IPS-18c (cell line): ENCODE data around the gene RSRC1.
"Not testable (repeated sequence)": the region's sequence is repeated elsewhere in the genome, so short reads cannot be mapped to it uniquely, and the experiment has no call there.

Source experiments
- H3K4me3 ChIP-seq: 2 replicates; pipeline ENCODE4 v1.7.0; 2013; ENCODE audit warnings: low read depth, mild to moderate bottlenecking, low read length, moderate library complexity; ENCODE audit not compliant: insufficient read depth
- H3K9me3 ChIP-seq: one replicate; pipeline ENCODE4 v1.6.1; 2013; ENCODE audit warnings: mild to moderate bottlenecking, low read length, moderate library complexity; ENCODE audit not compliant: control insufficient read depth, insufficient read depth

Gene RSRC1

DNA sequence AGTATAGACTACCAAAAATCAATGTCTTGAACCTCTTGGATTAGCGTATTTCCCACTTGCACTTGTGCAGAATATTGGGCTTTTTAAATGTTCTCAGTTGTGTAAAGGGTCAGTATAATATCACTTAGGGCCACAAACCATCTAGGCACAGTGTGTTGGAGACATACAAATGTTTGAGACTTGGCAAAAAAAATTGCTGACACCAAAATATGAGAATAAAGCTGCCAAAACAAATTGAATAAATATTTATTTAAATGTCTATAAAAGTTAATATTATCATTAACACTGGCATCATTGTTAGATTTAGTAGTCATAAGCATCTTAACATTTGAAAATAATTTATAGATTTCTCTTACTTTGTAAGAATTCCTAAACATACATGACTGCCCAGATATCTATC, 430.2 kb downstream of the RSRC1 start:
- H3K9me3 ChIP-seq = no peaks in the 10 kb centered on the region
- no peak overlapping the region for H3K4me3 ChIP-seq

DNA sequence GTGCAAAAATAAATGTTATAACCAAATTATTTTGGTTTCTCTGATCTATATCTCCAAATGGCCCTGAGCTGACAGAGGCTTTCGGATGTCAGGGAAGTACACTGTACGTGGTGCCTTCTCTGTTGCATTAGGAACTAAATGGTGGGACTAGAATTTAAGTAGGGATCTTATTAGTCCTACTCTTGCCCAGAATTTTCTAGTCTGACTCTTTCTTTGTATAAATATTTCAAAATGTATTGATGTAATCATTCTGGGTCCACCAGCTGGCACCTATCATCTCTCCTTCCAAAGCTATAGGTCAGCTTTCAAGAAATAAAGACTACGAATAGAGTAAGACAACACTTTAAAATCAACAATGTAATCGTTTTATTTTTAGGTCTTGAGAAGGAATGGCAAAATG, 438.8 kb downstream of the RSRC1 start:
- H3K9me3 ChIP-seq = no peaks in the 10 kb centered on the region
- H3K4me3 ChIP-seq = no peak overlapping the region

DNA sequence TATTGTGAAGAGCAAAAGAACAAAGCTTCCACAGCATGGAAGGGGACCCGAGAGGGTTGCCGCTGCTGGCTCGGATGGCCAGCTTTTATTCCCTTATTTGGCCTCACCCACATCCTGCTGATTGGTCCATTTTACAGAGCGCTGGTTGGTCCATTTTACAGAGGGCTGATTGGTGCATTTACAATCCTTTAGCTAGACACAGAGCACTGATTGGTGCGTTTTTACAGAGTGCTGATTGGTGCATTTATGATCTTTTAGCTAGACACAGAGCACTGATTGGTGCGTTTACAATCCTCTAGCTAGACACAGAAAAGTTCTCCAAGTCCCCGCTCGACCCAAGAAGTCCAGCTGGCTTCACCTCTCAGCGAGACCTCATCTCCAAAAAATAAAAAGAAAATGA, 440.0 kb downstream of the RSRC1 start:
- H3K9me3 ChIP-seq, H3K4me3 ChIP-seq: not testable (repeated sequence)

DNA sequence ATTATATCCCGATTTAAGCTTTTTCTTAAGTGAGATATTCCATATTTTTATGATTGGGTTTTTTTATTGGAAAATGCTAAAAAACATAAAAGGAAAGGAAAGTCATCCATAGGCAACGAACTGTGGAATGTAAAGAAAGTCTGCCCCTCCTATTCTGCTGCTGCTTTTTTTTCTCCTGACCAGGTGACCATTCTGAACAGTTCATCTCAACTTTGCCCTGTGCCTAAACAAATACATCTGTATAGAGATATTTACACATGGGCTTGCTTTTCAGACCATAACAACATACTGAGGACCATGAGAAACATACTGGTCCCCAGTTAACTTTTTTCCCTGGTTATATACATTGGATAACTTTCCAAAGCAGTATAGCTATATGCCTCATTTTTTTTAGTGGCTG, 442.2 kb downstream of the RSRC1 start:
- no peaks in the 10 kb centered on the region for H3K9me3 ChIP-seq
- H3K4me3 ChIP-seq = no peak overlapping the region

DNA sequence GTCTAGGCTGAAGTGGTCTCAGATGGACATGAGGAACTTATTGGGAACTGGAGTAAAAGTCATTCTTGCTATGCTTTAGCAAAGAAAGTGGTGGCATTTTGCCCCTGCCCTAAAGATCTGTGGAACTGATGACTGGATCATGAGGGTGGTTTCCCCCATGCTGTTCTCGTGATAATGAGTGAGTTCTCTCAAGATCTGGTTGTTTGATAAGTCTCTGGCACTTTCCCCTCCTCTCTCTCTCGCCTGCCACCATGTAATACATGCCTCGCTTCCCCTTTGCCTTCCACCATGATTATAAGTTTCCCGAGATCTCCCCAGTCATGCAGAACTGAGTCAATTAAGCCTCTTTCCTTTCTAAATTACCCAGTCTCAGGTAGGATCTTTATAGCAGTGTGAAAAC, 449.6 kb downstream of the RSRC1 start:
- Histone ChIP-seq H3K9me3 (no peaks in the 10 kb centered on the region), H3K4me3 (no peak overlapping the region)

DNA sequence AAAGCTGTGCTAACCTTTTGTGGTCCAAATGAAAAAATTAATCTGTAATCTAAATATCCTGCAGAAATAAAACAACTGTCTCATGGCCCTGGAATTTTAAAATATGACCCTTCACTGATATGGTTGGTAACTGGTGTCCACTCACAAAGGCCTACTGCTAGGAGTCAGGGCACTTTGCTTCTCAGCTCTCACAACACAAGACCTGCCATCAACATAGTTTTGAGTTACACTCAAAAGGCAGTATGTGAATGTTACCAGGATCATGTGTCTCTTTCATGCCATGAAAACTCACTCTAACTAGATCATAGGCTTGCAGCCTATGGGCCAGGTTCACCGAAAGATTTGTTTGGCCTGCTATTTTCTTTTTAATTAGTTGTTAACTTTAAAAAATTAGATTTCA, 451.1 kb downstream of the RSRC1 start:
- Histone ChIP-seq H3K9me3 (no peaks in the 10 kb centered on the region), H3K4me3 (no peak overlapping the region)

DNA sequence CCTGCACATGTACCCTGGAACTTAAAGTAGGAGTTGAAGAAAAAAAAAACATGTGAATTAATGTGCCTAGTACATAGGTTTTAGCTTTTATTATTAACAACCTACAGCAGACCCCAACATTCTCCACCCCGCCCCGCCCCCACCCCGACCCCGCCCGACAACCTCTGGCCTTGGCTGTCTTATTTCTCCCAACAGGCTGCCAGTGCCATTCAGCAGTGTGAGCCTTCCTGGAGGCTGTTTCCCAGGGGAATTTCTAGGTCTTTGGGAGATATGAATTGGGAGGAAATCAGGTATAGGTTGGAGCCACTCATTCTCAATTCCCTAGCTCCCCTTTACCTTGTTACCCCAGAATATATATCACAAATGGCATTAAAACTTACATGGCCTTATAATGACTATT, 452.8 kb downstream of the RSRC1 start:
- Histone ChIP-seq H3K9me3 (no peaks in the 10 kb centered on the region), H3K4me3 (no peak overlapping the region)

DNA sequence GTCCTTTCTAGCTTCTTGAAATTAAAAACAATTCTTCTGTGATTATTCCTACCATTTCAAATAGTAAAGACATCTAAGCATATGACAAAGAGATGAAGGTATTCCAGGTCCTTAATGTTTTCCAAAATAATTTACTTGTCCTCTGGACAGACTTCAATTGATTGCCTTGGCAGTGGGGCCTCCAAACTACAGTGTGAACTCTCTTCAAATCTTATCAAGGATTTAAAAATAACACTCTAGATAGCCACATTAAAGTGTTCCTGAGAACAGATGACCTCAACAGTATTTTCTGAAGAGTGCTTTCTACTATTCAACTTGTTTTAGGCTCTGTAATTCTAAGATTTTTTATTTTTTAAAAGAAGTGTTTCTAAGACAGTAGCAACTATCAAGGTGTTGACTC, 453.2 kb downstream of the RSRC1 start:
- Histone ChIP-seq H3K9me3 (no peaks in the 10 kb centered on the region), H3K4me3 (no peak overlapping the region)

DNA sequence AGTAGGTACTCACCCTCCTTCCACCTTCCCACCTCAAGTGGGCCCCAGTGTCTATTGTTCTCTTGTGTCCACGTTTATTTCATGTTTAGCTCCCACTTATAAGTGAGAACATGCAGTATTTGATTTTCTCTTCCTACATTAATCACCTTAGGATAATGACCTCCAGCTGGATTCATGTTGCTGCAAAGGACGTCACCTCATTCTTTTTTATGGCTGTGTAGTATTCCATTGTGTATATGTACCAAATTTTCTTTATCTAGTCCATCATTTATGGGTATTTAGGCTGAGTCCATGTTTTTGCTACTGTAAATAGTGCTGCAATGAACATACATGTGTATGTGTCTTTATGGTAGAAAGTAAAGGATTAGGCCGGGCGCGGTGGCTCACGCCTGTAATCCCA, 455.2 kb downstream of the RSRC1 start:
- Histone ChIP-seq H3K4me3 (no peak overlapping the region), H3K9me3 (no peaks in the 10 kb centered on the region)

DNA sequence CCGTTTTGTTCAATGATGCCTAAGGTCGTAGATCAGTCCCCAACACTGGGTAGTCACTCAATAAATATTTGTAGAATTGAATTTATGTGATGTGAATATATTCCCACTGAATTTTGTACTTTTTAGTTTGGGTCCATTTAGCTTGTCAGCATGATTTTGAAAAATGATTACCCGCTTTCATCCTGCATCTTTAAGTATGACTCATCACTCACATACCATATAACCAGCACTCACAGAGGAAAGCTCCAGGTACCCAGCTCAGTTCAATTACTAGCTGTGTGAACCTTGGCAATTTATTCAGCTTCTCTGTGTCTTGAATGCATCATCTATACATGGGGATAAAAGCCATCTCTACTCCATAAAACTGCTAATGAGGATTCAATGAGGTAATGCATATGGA, 458.9 kb downstream of the RSRC1 start:
- Histone ChIP-seq H3K4me3 (no peak overlapping the region), H3K9me3 (no peaks in the 10 kb centered on the region)

DNA sequence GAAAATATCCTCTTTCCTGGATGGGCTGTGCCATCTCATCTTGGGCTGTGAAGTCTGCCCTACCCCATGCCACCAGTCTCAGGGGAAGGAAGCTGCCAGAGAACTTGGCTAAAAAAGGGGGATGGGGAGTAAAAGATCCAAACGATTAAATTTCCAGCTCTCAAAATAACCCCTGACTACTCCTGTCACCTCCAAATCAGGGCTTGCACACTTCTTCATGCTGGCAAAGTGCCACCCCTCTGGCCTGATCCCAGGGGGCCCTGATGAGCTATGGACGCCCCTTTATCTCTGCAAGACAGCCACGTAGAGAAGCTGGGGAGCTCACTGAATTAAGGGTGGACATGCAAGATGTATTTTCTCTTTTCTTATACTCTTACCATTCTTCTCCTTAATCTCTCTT, 459.9 kb downstream of the RSRC1 start:
- Histone ChIP-seq H3K4me3 (no peak overlapping the region), H3K9me3 (no peaks in the 10 kb centered on the region)

DNA sequence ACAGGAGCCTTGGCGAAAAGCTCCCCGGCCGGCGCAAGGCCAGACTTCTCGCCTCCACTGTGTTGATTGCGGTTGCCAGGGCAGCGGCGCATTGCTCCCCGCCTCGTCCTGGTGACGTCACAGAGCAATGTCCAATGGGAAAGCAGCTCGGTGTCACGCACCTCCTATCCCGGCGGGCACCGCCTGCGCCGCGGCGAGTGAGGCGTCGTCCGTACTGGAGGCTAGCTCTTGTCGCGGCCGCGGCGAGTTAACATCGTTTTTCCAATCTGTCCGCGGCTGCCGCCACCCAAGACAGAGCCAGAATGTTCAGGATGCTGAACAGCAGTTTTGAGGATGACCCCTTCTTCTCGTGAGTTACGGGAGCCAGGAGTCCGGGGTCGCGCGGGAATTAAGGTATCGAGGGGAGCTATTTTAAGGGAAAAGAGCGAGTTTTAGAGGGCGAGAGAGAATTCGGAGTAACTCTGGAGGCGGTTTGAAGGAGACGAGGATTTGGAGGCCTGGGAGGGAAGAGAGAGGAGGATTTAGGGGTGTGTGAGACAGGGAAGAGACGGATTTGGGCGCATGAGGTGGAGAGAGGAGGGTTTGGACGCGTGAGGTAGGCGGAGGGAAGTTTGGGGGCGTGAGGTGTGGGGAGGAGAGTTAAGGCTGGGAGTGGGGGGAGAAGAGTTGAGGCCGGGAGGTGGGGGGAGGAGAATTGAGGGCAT, 461.3 kb downstream of the RSRC1 start, which contains the start of gene MLF1:
TSS of gene MLF1 (plus strand) at position 196 of the 704 bp plus-strand sequence. CDS start at position 303, 107 bp downstream.
- H3K9me3 ChIP-seq = no peaks in the 10 kb centered on the region
- peak within 1 kb of the TSS; percentile 45 for H3K4me3 ChIP-seq

DNA sequence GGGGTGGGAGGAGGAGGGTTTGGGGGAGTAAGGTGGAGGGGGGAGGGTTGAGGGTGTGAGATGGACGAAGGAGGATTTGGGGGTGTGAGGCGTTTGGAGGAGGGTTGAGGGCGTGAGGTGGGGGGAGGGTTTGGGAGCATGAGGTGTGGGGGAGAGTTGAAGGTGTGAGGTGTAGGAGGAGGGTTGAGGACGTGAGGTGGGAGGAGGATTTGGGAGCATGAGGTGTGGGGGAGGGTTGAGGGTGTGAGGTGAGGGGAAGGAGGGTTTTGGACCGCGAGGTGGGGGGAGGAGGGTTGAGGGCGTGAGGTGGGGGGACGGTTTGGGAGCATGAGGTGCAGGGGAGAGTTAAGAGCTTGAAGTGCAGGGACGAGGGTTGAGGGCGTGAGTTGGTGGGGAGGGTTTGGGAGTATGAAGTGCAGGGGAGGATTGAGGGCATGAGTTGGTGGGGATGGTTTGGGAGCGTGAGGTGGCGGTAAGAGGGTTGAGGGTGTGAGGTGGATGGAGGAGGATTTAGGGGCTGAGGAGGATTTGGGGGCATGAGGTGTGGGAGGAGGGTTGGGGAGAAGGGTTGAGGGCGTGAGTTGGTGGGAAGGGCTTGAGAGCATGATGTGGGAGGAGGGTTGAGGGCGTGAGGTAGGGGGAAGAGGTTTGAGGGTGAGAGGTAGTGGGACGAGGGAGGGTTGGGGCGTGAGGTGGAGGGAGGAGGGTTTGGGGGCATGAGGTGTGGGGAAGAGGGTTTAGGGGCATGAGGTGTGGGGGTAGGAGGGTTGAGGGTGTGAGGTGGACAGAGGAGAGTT, 462.3 kb downstream of the RSRC1 start:
- no peaks in the 10 kb centered on the region for H3K9me3 ChIP-seq
- H3K4me3 ChIP-seq = no peak overlapping the region

DNA sequence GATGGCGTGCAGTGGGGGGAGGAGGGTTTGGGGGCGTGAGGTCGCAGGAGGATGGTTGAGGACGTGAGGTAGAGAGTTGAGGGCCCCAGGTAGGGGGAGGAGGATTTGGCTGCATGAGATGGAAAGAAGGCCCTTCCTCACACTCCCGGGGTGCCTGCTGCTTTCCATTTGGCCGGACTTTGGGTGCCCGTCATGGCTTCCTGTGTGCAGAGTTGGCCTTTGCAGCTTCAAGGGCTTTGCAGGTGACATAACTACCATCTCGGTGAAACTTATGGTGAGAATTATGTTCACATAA, 462.8 kb downstream of the RSRC1 start:
- Histone ChIP-seq H3K9me3 (no peaks in the 10 kb centered on the region), H3K4me3 (no peak overlapping the region)

DNA sequence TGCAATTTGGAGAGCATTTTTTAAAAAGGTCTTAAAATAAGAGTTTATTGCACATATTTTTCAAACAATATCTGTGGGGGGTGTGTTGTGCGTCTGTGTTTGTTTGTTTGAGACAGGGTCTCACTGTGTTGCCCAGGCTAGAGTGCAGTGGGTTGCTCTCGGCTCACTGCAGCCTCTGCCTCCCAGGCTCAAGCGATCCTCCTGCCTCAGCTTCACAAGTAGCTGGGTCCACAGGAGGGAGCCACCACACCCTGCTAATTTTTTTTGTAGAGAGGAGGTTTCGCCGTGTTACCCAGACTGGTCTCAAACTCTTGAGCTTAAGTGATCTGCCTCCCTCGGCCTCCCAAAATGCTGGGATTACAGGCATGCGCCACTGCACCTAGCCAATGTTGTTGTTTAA, 463.8 kb downstream of the RSRC1 start:
- Histone ChIP-seq H3K4me3 (no peak overlapping the region), H3K9me3 (no peaks in the 10 kb centered on the region)

DNA sequence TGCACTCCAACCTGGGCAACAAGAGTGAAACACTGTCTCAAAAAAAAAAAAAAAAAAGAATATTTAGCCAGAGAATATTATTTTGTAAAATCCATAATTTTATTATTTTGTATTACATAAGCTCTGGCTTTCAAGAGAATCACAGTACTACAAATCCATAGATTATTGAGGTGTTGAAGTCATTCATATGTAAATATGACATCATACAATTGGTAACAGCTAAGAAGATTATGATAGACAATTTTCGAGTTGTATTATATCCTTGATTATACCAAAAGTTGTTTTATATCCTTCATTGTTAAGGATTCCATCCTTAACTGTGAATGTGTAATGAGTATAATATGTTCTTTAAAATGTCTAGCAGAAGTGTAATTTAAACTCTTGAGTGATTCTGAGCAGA, 464.8 kb downstream of the RSRC1 start:
- Histone ChIP-seq H3K4me3 (no peak overlapping the region), H3K9me3 (no peaks in the 10 kb centered on the region)

DNA sequence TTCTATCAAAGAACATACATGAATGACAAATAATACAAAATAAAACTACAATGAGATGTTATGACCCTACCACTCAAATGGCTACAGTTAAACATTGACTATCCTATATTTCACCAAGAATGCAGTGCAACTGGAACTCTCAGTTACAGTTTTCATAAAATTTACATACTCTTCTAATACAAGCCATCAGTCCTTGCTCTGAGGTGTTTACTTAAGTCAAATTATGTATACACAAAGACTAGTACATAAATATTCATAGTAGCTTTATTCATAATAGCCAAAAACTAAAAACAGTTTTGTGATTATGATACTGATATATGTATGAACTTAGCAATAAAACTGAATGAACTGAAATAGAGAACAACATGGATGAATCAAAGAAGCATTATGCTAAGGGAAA, 480.3 kb downstream of the RSRC1 start:
- no peak overlapping the region for H3K4me3 ChIP-seq
- no peaks in the 10 kb centered on the region for H3K9me3 ChIP-seq
